Measurements from ENCODE around the gene SH3RF3.

Gene SH3RF3

GRCh38 chr2:109480486-109481195 is 351.6 kb downstream of the SH3RF3 start:
- DNase-seq (ENCODE audit: low read depth), result no peak
- TF ChIP-seq MYC (IDR thresholded peaks at IDR 0.05; ENCODE audit: low read depth, low read length), result no peak

GRCh38 chr2:109481196-109481555 is 352.2 kb downstream of the SH3RF3 start:
- no peak for TF ChIP-seq CTCF (IDR thresholded peaks at IDR 0.05; ENCODE audit: low read depth, low read length)
- TF ChIP-seq MAX (IDR thresholded peaks at IDR 0.05; ENCODE audit: low read depth, low read length), result no peak
- TF ChIP-seq POLR2A (IDR thresholded peaks at IDR 0.05; ENCODE audit: extremely low read depth, insufficient read length), result no peak
- no peak for TF ChIP-seq MYC (IDR thresholded peaks at IDR 0.05; ENCODE audit: low read depth, low read length)
- H3K4me3 ChIP-seq (ENCODE audit: low read depth, low read length), result no peak overlapping the region
- no peak for DNase-seq (ENCODE audit: low read depth)

More at GRCh38 chr2:109480486-109481195, 351.6 kb downstream of the SH3RF3 start:
- no peak overlapping the region for H3K4me3 ChIP-seq (ENCODE audit: low read depth, low read length)

GRCh38 chr2:109481599-109481998 is 352.6 kb downstream of the SH3RF3 start:
- no peak overlapping the region for H3K4me3 ChIP-seq (ENCODE audit: low read depth, low read length)
- DNase-seq (ENCODE audit: low read depth), result no peak
- TF ChIP-seq CTCF (IDR thresholded peaks at IDR 0.05; ENCODE audit: low read depth, low read length), result no peak
- no peak for TF ChIP-seq MAX (IDR thresholded peaks at IDR 0.05; ENCODE audit: low read depth, low read length)

- DNase-seq (ENCODE audit: low read depth), result no peak
- TF ChIP-seq MYC (IDR thresholded peaks at IDR 0.05; ENCODE audit: low read depth, low read length), result no peak
- no peak for TF ChIP-seq POLR2A (IDR thresholded peaks at IDR 0.05; ENCODE audit: extremely low read depth, insufficient read length)
- TF ChIP-seq MAX (IDR thresholded peaks at IDR 0.05; ENCODE audit: low read depth, low read length), result no peak
- no peak for TF ChIP-seq CTCF (IDR thresholded peaks at IDR 0.05; ENCODE audit: low read depth, low read length)
- H3K4me3 ChIP-seq (ENCODE audit: low read depth, low read length), result no peak overlapping the region
These were observed 353.4 kb downstream of the SH3RF3 start for GRCh38 chr2:109482361-109482861.

- no peak for DNase-seq (ENCODE audit: low read depth)
These were observed 357.9 kb downstream of the SH3RF3 start for GRCh38 chr2:109486711-109487535.

More at GRCh38 chr2:109486711-109487535, 357.9 kb downstream of the SH3RF3 start:
- TF ChIP-seq MYC (IDR thresholded peaks at IDR 0.05; ENCODE audit: low read depth, low read length) (no peak), POLR2A (IDR thresholded peaks at IDR 0.05; ENCODE audit: extremely low read depth, insufficient read length) (no peak), MAX (IDR thresholded peaks at IDR 0.05; ENCODE audit: low read depth, low read length) (no peak), CTCF (IDR thresholded peaks at IDR 0.05; ENCODE audit: low read depth, low read length) (no peak)
- no peak overlapping the region for H3K4me3 ChIP-seq (ENCODE audit: low read depth, low read length)

Measured in NB4 (cell line).